HepG2 (cell line): ENCODE results near the gene NINJ2. TPM values are rescaled to one million over a fixed set of nuclear protein-coding genes. Genes with fewer than 3 reads are reported as not detected.

Experiments used
- ARNT2 ChIP-seq: sonication (generic); formaldehyde crosslinking; IDR thresholded peaks from 2 replicates; pipeline ENCODE4 v1.8.0; 2022; ENCODE audit warnings: mild to moderate bottlenecking, low read depth, missing genetic modification reagents, moderate library complexity
- EEA1 ChIP-seq: sonication (generic); formaldehyde crosslinking; IDR thresholded peaks from 2 replicates; pipeline ENCODE4 v1.5.1; 2020; ENCODE audit warnings: mild to moderate bottlenecking, missing genetic modification reagents, borderline replicate concordance
- FOXJ3 ChIP-seq: sonication (generic); formaldehyde crosslinking; IDR thresholded peaks from 2 replicates; pipeline ENCODE4 v1.4.0; 2020; ENCODE audit warnings: missing genetic modification reagents, mild to moderate bottlenecking, borderline replicate concordance
- HBP1 ChIP-seq: IDR thresholded peaks from 2 replicates; pipeline ENCODE4 v1.6.1; 2016; ENCODE audit warnings: low read depth, control low read depth
- MTA1 ChIP-seq: sonication (generic); formaldehyde crosslinking; IDR thresholded peaks from 2 replicates; pipeline ENCODE4 v1.4.0; 2020; ENCODE audit warnings: missing genetic modification reagents, mild to moderate bottlenecking, borderline replicate concordance
- NFIB ChIP-seq: sonication (generic); formaldehyde crosslinking; IDR thresholded peaks from 2 replicates; pipeline ENCODE4 v1.9.0; 2021; ENCODE audit warnings: missing genetic modification reagents, mild to moderate bottlenecking, borderline replicate concordance
- NFYB ChIP-seq: sonication (generic); formaldehyde crosslinking; IDR thresholded peaks from 2 replicates; pipeline ENCODE4 v1.4.0; 2020; ENCODE audit warnings: missing genetic modification reagents
- PHF20 ChIP-seq: sonication (generic); formaldehyde crosslinking; IDR thresholded peaks from 2 replicates; pipeline ENCODE4 v1.5.0; 2020; ENCODE audit warnings: mild to moderate bottlenecking, missing genetic modification reagents
- USF2 ChIP-seq, 2 experiments: sonication (generic) in 1 of 2; formaldehyde crosslinking in 1 of 2; IDR thresholded peaks; 2 replicates each; pipeline versions ENCODE4 v1.5.1 to v1.6.1; 2011 to 2020; ENCODE audit warnings: borderline replicate concordance in 1 of 2, low read depth in 1 of 2, low read length in 1 of 2, mild to moderate bottlenecking in 1 of 2, missing genetic modification reagents in 1 of 2, moderate library complexity in 1 of 2
- ZFY ChIP-seq: sonication (generic); formaldehyde crosslinking; IDR thresholded peaks from 2 replicates; pipeline ENCODE4 v1.4.0; 2020; ENCODE audit warnings: missing genetic modification reagents
- ZNF350 ChIP-seq: sonication (generic); formaldehyde crosslinking; IDR thresholded peaks from 2 replicates; pipeline ENCODE4 v1.4.0; 2020; ENCODE audit warnings: mild to moderate bottlenecking, low read depth, missing genetic modification reagents, borderline replicate concordance
- ZNF382 ChIP-seq: sonication (generic); formaldehyde crosslinking; IDR thresholded peaks from 2 replicates; pipeline ENCODE4 v1.5.0; 2020; ENCODE audit warnings: missing genetic modification reagents, mild to moderate bottlenecking, borderline replicate concordance
- ZNF775 ChIP-seq: sonication (generic); formaldehyde crosslinking; IDR thresholded peaks from 2 replicates; pipeline ENCODE4 v1.4.0; 2020; ENCODE audit warnings: missing genetic modification reagents, mild to moderate bottlenecking, moderate library complexity, borderline replicate concordance
- ZNF879 ChIP-seq: sonication (generic); formaldehyde crosslinking; IDR thresholded peaks from 2 replicates; pipeline ENCODE4 v1.8.1; 2023; ENCODE audit warnings: missing genetic modification reagents
- polyA plus RNA-seq, 8 experiments: library from polyadenylated mRNA; depleted of rRNA in 3 of 8; stranded (reverse) in 7 of 8; unstranded in 1 of 8; fragments of >200 nt; fragmentation: Illumina TruSeq in 4 of 8; extraction: Trizol in 4 of 8; gene quantifications; 2 replicates each; pipeline versions ENCODE4 v1.2.1 to v1.2.3, GENCODE V29; 2011 to 2016; ENCODE audit warnings: low read depth in 4 of 8, missing spikeins in 1 of 8, mixed read lengths in 1 of 8; ENCODE audit not compliant: insufficient read depth in 1 of 8
- total RNA-seq, 5 experiments: library from RNA; depleted of rRNA; stranded (reverse); fragments of >200 nt; fragmentation: Illumina TruSeq; extraction: Trizol; gene quantifications; 2 replicates each; pipeline ENCODE4 v1.2.3, GENCODE V29; 2016; ENCODE audit warnings: low read depth in 1 of 5
- TF ChIP-seq, protein P1 (sequence below): IDR thresholded peaks from 2 replicates; pipeline ENCODE4 v1.4.0; 2020; ENCODE audit warnings: mild to moderate bottlenecking, missing genetic modification reagents
- TF ChIP-seq, protein P2 (sequence below): sonication (generic); formaldehyde crosslinking; IDR thresholded peaks from 2 replicates; pipeline ENCODE4 v1.4.0; 2020; ENCODE audit warnings: mild to moderate bottlenecking, missing genetic modification reagents

Gene NINJ2
- total and polyA plus RNA-seq, 2 of the 13 experiments (the other 11 are each of a cell fraction or from before 2014, with no cell fraction given): 0.62 to 3.8 TPM

DNA sequence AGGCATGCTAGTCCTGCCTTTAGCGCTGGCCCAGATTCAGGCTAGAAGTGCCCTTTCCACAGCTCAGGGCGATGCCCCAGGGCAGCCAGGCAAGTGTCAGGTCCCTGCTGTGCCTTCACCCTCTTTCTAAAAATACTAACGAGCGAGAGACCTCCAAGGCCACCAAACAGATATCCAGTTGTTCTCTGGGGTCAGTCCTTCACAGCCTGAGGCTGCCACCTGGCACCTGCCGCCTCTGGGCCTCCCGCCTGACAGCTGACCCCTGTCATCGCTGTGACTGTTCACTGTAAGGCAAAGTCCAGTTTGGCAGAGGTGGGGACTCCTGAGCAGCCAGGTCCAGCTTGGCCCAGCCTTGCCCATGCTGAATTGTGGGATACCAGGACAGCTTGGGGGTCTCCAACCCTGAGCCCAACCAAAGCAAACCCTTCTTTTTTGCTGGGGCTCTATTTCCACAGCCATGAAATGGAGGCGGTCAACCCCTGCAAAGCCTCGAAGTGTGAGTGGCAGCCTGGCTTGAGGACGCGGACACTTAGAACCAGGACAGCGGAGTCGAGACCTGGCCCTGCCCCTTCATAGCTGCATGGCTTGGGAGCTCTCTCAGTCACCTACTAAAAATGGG, 79.9 kb downstream of the NINJ2 start (continued):
- TF ChIP-seq USF2 (IDR thresholded peaks at IDR 0.05; ENCODE audit: low read depth, low read length) (no peak), USF2 (CRISPR knock-in tag; IDR thresholded peaks at IDR 0.05; ENCODE audit: borderline replicate concordance) (no peak), ZNF382 (no peak), NFYB (CRISPR knock-in tag) (no peak), FOXJ3 (CRISPR knock-in tag) (no peak), ZNF775 (no peak), NFIB (CRISPR knock-in tag) (no peak), HBP1 (peak; percentile 68; the same call in 1 of the 2 replicates), ARNT2 (CRISPR knock-in tag) (no peak; the same call in 1 of the 2 replicates), ZNF879 (CRISPR knock-in tag) (no peak), ZNF350 (CRISPR knock-in tag) (peak; percentile 59; the same call in 1 of the 2 replicates), EEA1 (CRISPR knock-in tag) (no peak), ZFY (CRISPR knock-in tag) (peak; percentile 61), PHF20 (CRISPR knock-in tag) (no peak; the same call in 1 of the 2 replicates), MTA1 (CRISPR knock-in tag) (peak; percentile 98)
- TF ChIP-seq, protein P1, sequence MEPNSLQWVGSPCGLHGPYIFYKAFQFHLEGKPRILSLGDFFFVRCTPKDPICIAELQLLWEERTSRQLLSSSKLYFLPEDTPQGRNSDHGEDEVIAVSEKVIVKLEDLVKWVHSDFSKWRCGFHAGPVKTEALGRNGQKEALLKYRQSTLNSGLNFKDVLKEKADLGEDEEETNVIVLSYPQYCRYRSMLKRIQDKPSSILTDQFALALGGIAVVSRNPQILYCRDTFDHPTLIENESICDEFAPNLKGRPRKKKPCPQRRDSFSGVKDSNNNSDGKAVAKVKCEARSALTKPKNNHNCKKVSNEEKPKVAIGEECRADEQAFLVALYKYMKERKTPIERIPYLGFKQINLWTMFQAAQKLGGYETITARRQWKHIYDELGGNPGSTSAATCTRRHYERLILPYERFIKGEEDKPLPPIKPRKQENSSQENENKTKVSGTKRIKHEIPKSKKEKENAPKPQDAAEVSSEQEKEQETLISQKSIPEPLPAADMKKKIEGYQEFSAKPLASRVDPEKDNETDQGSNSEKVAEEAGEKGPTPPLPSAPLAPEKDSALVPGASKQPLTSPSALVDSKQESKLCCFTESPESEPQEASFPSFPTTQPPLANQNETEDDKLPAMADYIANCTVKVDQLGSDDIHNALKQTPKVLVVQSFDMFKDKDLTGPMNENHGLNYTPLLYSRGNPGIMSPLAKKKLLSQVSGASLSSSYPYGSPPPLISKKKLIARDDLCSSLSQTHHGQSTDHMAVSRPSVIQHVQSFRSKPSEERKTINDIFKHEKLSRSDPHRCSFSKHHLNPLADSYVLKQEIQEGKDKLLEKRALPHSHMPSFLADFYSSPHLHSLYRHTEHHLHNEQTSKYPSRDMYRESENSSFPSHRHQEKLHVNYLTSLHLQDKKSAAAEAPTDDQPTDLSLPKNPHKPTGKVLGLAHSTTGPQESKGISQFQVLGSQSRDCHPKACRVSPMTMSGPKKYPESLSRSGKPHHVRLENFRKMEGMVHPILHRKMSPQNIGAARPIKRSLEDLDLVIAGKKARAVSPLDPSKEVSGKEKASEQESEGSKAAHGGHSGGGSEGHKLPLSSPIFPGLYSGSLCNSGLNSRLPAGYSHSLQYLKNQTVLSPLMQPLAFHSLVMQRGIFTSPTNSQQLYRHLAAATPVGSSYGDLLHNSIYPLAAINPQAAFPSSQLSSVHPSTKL: peak; percentile 95
- TF ChIP-seq, protein P2, sequence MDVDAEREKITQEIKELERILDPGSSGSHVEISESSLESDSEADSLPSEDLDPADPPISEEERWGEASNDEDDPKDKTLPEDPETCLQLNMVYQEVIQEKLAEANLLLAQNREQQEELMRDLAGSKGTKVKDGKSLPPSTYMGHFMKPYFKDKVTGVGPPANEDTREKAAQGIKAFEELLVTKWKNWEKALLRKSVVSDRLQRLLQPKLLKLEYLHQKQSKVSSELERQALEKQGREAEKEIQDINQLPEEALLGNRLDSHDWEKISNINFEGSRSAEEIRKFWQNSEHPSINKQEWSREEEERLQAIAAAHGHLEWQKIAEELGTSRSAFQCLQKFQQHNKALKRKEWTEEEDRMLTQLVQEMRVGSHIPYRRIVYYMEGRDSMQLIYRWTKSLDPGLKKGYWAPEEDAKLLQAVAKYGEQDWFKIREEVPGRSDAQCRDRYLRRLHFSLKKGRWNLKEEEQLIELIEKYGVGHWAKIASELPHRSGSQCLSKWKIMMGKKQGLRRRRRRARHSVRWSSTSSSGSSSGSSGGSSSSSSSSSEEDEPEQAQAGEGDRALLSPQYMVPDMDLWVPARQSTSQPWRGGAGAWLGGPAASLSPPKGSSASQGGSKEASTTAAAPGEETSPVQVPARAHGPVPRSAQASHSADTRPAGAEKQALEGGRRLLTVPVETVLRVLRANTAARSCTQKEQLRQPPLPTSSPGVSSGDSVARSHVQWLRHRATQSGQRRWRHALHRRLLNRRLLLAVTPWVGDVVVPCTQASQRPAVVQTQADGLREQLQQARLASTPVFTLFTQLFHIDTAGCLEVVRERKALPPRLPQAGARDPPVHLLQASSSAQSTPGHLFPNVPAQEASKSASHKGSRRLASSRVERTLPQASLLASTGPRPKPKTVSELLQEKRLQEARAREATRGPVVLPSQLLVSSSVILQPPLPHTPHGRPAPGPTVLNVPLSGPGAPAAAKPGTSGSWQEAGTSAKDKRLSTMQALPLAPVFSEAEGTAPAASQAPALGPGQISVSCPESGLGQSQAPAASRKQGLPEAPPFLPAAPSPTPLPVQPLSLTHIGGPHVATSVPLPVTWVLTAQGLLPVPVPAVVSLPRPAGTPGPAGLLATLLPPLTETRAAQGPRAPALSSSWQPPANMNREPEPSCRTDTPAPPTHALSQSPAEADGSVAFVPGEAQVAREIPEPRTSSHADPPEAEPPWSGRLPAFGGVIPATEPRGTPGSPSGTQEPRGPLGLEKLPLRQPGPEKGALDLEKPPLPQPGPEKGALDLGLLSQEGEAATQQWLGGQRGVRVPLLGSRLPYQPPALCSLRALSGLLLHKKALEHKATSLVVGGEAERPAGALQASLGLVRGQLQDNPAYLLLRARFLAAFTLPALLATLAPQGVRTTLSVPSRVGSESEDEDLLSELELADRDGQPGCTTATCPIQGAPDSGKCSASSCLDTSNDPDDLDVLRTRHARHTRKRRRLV (CRISPR knock-in tag): peak; percentile 75; the same call in 1 of the 2 replicates
